GM12878 (cell line): ENCODE results near the gene OPCML. TPM values are rescaled to one million over a fixed set of nuclear protein-coding genes. Genes with fewer than 3 reads are reported as not detected.

Source experiments
- ATAC-seq: fragments of 200-7000 bp; cut with Tn5 transposase; 3 replicates; pipeline ENCODE4 v1.9.1; 2020; ENCODE audit warnings: mild to moderate bottlenecking, moderate library complexity
- BruUV-seq: library from RNA; stranded (reverse); fragments of 400-500 nt; replicated peaks from 2 replicates; lab custom pipeline; 2021; lab: Mats Ljungman, UMichigan
- CTCF ChIA-PET: fragments of 300-600 bp; sonication (Branson Sonifier 250); formaldehyde crosslinking; extraction: SDS; loops from one replicate; lab custom pipeline; 2021; ENCODE audit warnings: inconsistent platforms; lab: Yijun Ruan, JAX
- POLR2A ChIA-PET: fragments of 350-600 bp; formaldehyde crosslinking; extraction: SDS; loops from one replicate; lab custom pipeline; 2021; ENCODE audit warnings: inconsistent platforms; lab: Charles Lee
- RAD21 ChIA-PET: fragments of 300-600 bp; sonication (Branson Sonifier 250); formaldehyde crosslinking; loops from one replicate; lab custom pipeline; 2023; ENCODE audit warnings: antibody characterized with exemption; ENCODE audit not compliant: unreplicated experiment; lab: Charles Lee
- SMC1A ChIA-PET: fragments of 300-600 bp; sonication (Branson Sonifier 250); formaldehyde crosslinking; loops from one replicate; lab custom pipeline; 2023; ENCODE audit not compliant: unreplicated experiment, uncharacterized antibody; lab: Charles Lee
- DNase-seq: peaks from one replicate; pipeline ENCODE4 v3.0.0-alpha.2; 2011; ENCODE audit warnings: low read depth, low spot score
- FAIRE-seq: peaks from 3 replicates; lab custom pipeline; 2011; peaks lifted over from hg19 to GRCh38; lab: Jason Lieb, UNC
- H2AFZ ChIP-seq: 2 replicates; pipeline ENCODE4 v1.6.0; 2011; ENCODE audit warnings: low read depth, low read length, control low read depth; ENCODE audit not compliant: control insufficient read depth
- H3K27ac ChIP-seq: 2 replicates; pipeline ENCODE4 v1.5.1; 2011; ENCODE audit warnings: control low read depth; ENCODE audit not compliant: control insufficient read depth, insufficient read depth
- H3K27me3 ChIP-seq, 2 experiments: replicated peaks in 1 of 2; 2 replicates each; pipeline versions ENCODE4 v1.6.0 to v1.6.1; 2011; ENCODE audit warnings: low read length in 1 of 2; ENCODE audit not compliant: control insufficient read depth in 2 of 2, insufficient read depth in 2 of 2
- H3K36me3 ChIP-seq, 2 experiments: 2 replicates each; pipeline ENCODE4 v1.5.1; 2011; ENCODE audit warnings: low read length in 1 of 2; ENCODE audit not compliant: control insufficient read depth in 2 of 2, insufficient read depth in 2 of 2
- H3K4me1 ChIP-seq: 2 replicates; pipeline ENCODE4 v1.6.1; 2011; ENCODE audit warnings: mild to moderate bottlenecking, low read length, moderate library complexity, mixed read lengths; ENCODE audit not compliant: control insufficient read depth, insufficient read depth
- H3K4me2 ChIP-seq: 2 replicates; pipeline ENCODE4 v1.6.0; 2011; ENCODE audit warnings: control low read depth; ENCODE audit not compliant: control insufficient read depth, insufficient read depth
- H3K4me3 ChIP-seq: fragments of 200-600 bp; sonication (generic); 2 replicates; pipeline ENCODE4 v1.5.1; 2016
- H3K79me2 ChIP-seq: 2 replicates; pipeline ENCODE4 v1.6.0; 2011; ENCODE audit warnings: low read length; ENCODE audit not compliant: control insufficient read depth, insufficient read depth
- H3K9ac ChIP-seq: 2 replicates; pipeline ENCODE4 v1.8.0; 2011; ENCODE audit warnings: low read length, control low read depth, mixed read lengths; ENCODE audit not compliant: control insufficient read depth, insufficient read depth
- H3K9me3 ChIP-seq: replicated peaks from 3 replicates; pipeline ENCODE4 v1.5.1; 2011; ENCODE audit warnings: mild to moderate bottlenecking, low read length; ENCODE audit not compliant: control insufficient read depth, insufficient read depth
- H4K20me1 ChIP-seq: 2 replicates; pipeline ENCODE4 v1.6.0; 2011; ENCODE audit not compliant: control insufficient read depth, insufficient read depth
- BCLAF1 ChIP-seq: fragments of 450-650 bp; IDR thresholded peaks from 2 replicates; pipeline ENCODE4 v1.6.1; 2017; ENCODE audit warnings: antibody characterized with exemption, mild to moderate bottlenecking, moderate library complexity
- CBX5 ChIP-seq: sonication (generic); IDR thresholded peaks from 2 replicates; pipeline ENCODE4 v1.6.1; 2016; ENCODE audit warnings: low read depth, moderate library complexity, mild to moderate bottlenecking, inconsistent platforms
- EED ChIP-seq: sonication (generic); IDR thresholded peaks from 2 replicates; pipeline ENCODE4 v1.6.1; 2016; ENCODE audit warnings: antibody characterized with exemption, low read depth
- KLF5 ChIP-seq: fragments of 450-650 bp; IDR thresholded peaks from 2 replicates; pipeline ENCODE4 v1.6.1; 2014; ENCODE audit warnings: mild to moderate bottlenecking; ENCODE audit not compliant: partially characterized antibody
- NFYB ChIP-seq: IDR thresholded peaks from 2 replicates; pipeline ENCODE4 v1.6.1; 2011; ENCODE audit warnings: low read depth, mild to moderate bottlenecking, low read length, improper control_type of control experiment, moderate library complexity; ENCODE audit not compliant: insufficient read depth
- NR2C1 ChIP-seq: fragments of 450-650 bp; IDR thresholded peaks from 2 replicates; pipeline ENCODE4 v1.6.1; 2017; ENCODE audit warnings: antibody characterized with exemption, mild to moderate bottlenecking, moderate library complexity
- SMAD5 ChIP-seq: IDR thresholded peaks from 2 replicates; pipeline ENCODE4 v1.6.1; 2016; ENCODE audit warnings: antibody characterized with exemption, low read depth
- SP1 ChIP-seq: IDR thresholded peaks from one replicate; pipeline ENCODE4 v1.6.1; 2011; ENCODE audit warnings: low read depth, low read length
- SREBF2 ChIP-seq: IDR thresholded peaks from 2 replicates; pipeline ENCODE4 v1.6.1; 2012; ENCODE audit warnings: mild to moderate bottlenecking, low read length
- STAT3 ChIP-seq: IDR thresholded peaks from 2 replicates; pipeline ENCODE4 v1.6.1; 2011; ENCODE audit warnings: low read depth, low read length, improper control_type of control experiment
- TCF7 ChIP-seq: IDR thresholded peaks from 2 replicates; pipeline ENCODE4 v1.6.1; 2014; ENCODE audit warnings: antibody characterized with exemption, borderline replicate concordance
- WRNIP1 ChIP-seq: IDR thresholded peaks from 2 replicates; pipeline ENCODE4 v1.6.1; 2011; ENCODE audit warnings: low read depth, low read length, improper control_type of control experiment, borderline replicate concordance
- ZBED1 ChIP-seq: IDR thresholded peaks from 2 replicates; pipeline ENCODE4 v1.6.1; 2016; ENCODE audit warnings: borderline replicate concordance
- ZBTB4 ChIP-seq: fragments of 450-650 bp; formaldehyde crosslinking; IDR thresholded peaks from 2 replicates; pipeline ENCODE4 v1.4.0; 2022; ENCODE audit warnings: mild to moderate bottlenecking, moderate library complexity
- WGBS: methylation state at CpG from one replicate; pipeline ENCODE4 v1.1.6; 2016; ENCODE audit warnings: low lambda C conversion rate; ENCODE audit not compliant: insufficient replicate concordance, insufficient coverage; ENCODE audit errors: missing lambda C conversion rate; 5-methylcytosine and 5-hydroxymethylcytosine counted together
- in situ Hi-C: fragments of 300-500 bp; cut with MboI; formaldehyde crosslinking; loops from 9 replicates; pipeline ENCODE4 v1.14.3; 2018; ENCODE audit warnings: mixed read lengths
- intact Hi-C: fragments of 100-400 bp; cut with micrococcal nuclease; formaldehyde crosslinking; loops from one replicate; pipeline ENCODE4 v1.14.2; 2022; ENCODE audit not compliant: unreplicated experiment
- polyA plus RNA-seq, 11 experiments: library from polyadenylated mRNA; depleted of rRNA in 4 of 11; unstranded in 6 of 11; stranded (reverse) in 5 of 11; fragments of >200 nt; fragmentation: Nextera tagmentation in 4 of 11; fragmentation: Illumina TruSeq in 1 of 11; extraction: Ambion mirVana in 4 of 11; extraction: Trizol in 1 of 11; gene quantifications; 1 replicate in 1 of 11; 2 replicates in 10 of 11; pipeline versions ENCODE4 v1.2.1 to v1.2.3, GENCODE V29; 2011 to 2016; ENCODE audit warnings: inconsistent platforms in 2 of 11, missing spikeins in 2 of 11, low read depth in 1 of 11
- total RNA-seq, 4 experiments: library from RNA; depleted of rRNA in 3 of 4; stranded (reverse); fragments of >200 nt in 3 of 4; fragmentation: Illumina TruSeq in 1 of 4; extraction: Trizol in 1 of 4; gene quantifications; 2 replicates each; pipeline versions ENCODE4 v1.2.1 to v1.2.3, GENCODE V29; 2013 to 2021

OPCML gene
- total and polyA plus RNA-seq, 10 of the 15 experiments (the other 5 are each of a cell fraction or from before 2014, with no cell fraction given), result 0.84 TPM; not detected in 9

GRCh38 chr11:133020372-133020714 is 512.0 kb downstream of the OPCML start:
- BruUV-seq, result no TSS peak
- SMC1A ChIA-PET, result no interaction called here
- no peaks in the 10 kb centered on the region for H4K20me1 ChIP-seq
- H2AFZ ChIP-seq, result no peak overlapping the region
- no peaks in the 10 kb centered on the region for H3K36me3 ChIP-seq
- DNase-seq, result no peak
- in situ Hi-C loops (no loop called here), intact Hi-C loops (no loop called here)
- no peak for TF ChIP-seq SP1
- TF ChIP-seq CBX5, result no peak
- no peak for TF ChIP-seq ZBED1
- TF ChIP-seq WRNIP1, result no peak
- no peak for TF ChIP-seq SMAD5
- TF ChIP-seq EED, result no peak
- TF ChIP-seq ZBTB4, result no peak
- TF ChIP-seq KLF5, result no peak
- no peak for TF ChIP-seq NR2C1
- TF ChIP-seq STAT3, result no peak
- TF ChIP-seq BCLAF1, result no peak
- TF ChIP-seq SREBF2, result no peak
- no peak for TF ChIP-seq TCF7
- TF ChIP-seq NFYB, result no peak
- ATAC-seq, result no peak
- no peaks in the 10 kb centered on the region; a peak in 3 of 4 replicates for H3K27me3 ChIP-seq
- 0% methylated on average over 1 of the region's 1 CpG for WGBS
- H3K27ac ChIP-seq, result no peak overlapping the region
- H3K9me3 ChIP-seq, result no peaks in the 10 kb centered on the region
- RAD21 ChIA-PET, result no interaction called here
- no peak overlapping the region for H3K9ac ChIP-seq
- H3K79me2 ChIP-seq, result no peaks in the 10 kb centered on the region
- CTCF ChIA-PET, result interaction anchor here (1.1 kb wide), 1 partner anchor 25 kb away, joined by 3 read pairs; no protein-coding TSS in a partner anchor
- no peak for FAIRE-seq
- POLR2A ChIA-PET, result no interaction called here
- no peak overlapping the region for H3K4me2 ChIP-seq
- no peak overlapping the region for H3K4me3 ChIP-seq
- H3K4me1 ChIP-seq, result no peaks in the 10 kb centered on the region
